Subcutaneous abdominal adipose tissue (tissue), 5 donors: Measurements from ENCODE around the gene UBR3.
A peak's percentile ranks its signal among the peaks of the same experiment; 100 is the strongest.
"Not testable (repeated sequence)": the region's sequence is repeated elsewhere in the genome, so short reads cannot be mapped to it uniquely, and the experiment has no call there.

Experiments
- H3K27ac ChIP-seq: one replicate; pipeline ENCODE4 v1.7.0; 2013; ENCODE audit warnings: low read depth, mild to moderate bottlenecking, inconsistent platforms, low read length, moderate library complexity
- H3K27me3 ChIP-seq, 5 donors: one replicate each; pipeline ENCODE4 v1.7.0; 2013; ENCODE audit warnings: low read length in 5 of 5, inconsistent platforms in 1 of 5; ENCODE audit not compliant: control insufficient read depth in 5 of 5, insufficient read depth in 4 of 5
- H3K36me3 ChIP-seq, 5 donors: one replicate each; pipeline ENCODE4 v1.7.0; 2013; ENCODE audit warnings: low read length in 5 of 5; ENCODE audit not compliant: control insufficient read depth in 5 of 5, insufficient read depth in 5 of 5
- H3K4me1 ChIP-seq, 5 donors: one replicate each; pipeline ENCODE4 v1.7.0; 2013; ENCODE audit warnings: low read length in 5 of 5, mild to moderate bottlenecking in 3 of 5, moderate library complexity in 1 of 5; ENCODE audit not compliant: control insufficient read depth in 5 of 5, insufficient read depth in 5 of 5
- H3K4me3 ChIP-seq, 5 donors: one replicate each; pipeline ENCODE4 v1.7.0; 2013; ENCODE audit warnings: low read length in 5 of 5, low read depth in 1 of 5
- H3K9ac ChIP-seq, 5 donors: one replicate each; pipeline ENCODE4 v1.7.0; 2013; ENCODE audit warnings: low read length in 5 of 5, mild to moderate bottlenecking in 4 of 5, moderate library complexity in 3 of 5
- H3K9me3 ChIP-seq, 5 donors: one replicate each; pipeline ENCODE4 v1.7.0; 2013; ENCODE audit warnings: low read length in 5 of 5; ENCODE audit not compliant: control insufficient read depth in 5 of 5
- donor health status: healthy.
- donor health status: healthy.
- donor health status: healthy.
- donor health status: healthy.
- donor health status: healthy.

The UBR3 gene

DNA sequence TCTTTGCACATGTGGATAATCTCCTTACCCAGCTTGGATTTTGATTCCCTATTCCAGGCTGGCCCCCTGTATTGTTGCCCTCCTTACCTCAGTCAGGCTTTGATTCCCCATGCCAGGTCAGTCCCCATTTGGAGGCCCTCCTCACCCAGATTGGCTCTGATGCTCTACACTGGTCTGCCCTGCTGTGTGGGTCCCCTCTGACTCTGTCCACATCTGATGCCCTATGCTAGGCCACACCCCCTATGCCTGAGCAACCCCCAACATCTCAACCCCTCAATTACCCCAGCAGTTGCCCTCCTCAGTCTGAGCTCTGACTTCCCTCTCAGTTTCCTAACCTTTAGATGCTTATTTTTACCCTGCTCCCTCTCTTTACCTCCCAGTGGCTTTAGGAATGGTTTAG is 89.4 kb downstream of the UBR3 start:
- Histone ChIP-seq H3K4me1 (no peaks in the 10 kb centered on the region), H3K27me3 (no peaks in the 10 kb centered on the region), H3K9ac (no peak overlapping the region), H3K4me3 (no peak overlapping the region), H3K9me3 (no peaks in the 10 kb centered on the region), H3K27ac (no peak overlapping the region), H3K36me3 (peaks cover 24 to 50% (median 28%) of the 10 kb centered on the region in 5 donors)

DNA sequence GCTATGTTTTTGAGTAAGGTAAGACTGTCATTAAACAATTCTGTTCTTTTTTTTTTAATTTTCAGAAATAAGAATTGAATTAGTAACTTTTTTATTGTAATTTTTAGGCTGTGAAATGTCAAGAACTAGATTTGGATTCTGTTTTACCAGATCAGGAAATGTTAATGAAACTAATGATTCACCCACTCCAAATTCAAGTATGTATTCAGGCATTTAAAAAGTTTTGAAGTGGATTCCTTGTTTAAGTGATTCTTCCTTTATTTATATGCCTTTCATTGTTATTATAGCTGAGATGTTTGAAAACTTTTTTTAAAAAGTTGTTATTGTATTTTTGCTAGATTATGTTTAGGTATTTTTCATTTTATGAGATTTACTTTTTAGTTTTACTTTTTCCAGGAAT is 96.7 kb downstream of the UBR3 start:
- Histone ChIP-seq H3K9me3 (no peaks in the 10 kb centered on the region), H3K27ac (no peak overlapping the region), H3K4me1 (no peaks in the 10 kb centered on the region), H3K36me3 (peaks cover 10 to 34% (median 27%) of the 10 kb centered on the region in 5 donors), H3K9ac (no peak overlapping the region), H3K4me3 (no peak overlapping the region), H3K27me3 (no peaks in the 10 kb centered on the region)

DNA sequence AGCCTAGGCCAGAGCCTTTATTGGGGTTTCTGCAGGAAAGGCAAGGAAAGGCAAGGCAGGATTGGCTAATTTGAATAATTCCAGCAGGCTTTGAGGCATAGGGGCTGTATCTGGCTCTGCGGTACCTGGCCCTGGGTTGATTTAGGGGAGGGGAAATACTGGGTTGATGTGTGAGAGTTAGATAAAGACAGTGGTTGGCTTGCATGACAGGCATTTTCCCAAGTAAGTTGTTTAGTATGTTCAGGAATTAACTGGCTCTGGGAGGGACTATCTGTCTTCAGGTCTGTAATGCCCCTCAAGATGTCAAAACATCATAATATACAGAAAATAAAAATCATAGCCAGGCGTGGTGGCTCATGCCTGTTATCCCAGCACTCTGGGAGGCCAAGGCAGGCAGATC is 98.7 kb downstream of the UBR3 start:
- H3K27me3 ChIP-seq = no peaks in the 10 kb centered on the region

DNA sequence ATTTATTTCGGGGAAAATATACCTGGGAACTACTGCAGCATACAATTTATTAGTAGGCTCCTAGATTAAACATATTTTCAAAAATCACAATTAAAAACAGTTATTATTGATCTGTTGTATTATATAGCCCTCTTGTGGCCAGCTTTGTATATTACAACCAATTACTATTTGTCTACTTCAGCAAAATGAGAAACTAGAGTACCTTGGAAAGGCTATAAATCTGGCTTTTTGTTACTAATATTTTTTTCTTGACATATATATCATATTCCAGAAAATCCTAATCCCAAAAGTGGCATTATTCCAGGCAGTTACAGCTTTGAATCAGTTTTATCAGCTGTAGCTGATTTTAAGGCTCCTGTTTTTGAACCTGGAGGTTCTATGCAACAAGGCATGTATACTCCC is 101.2 kb downstream of the UBR3 start:
- H3K4me1 ChIP-seq = no peaks in the 10 kb centered on the region
- no peak overlapping the region for H3K9ac ChIP-seq
- no peak overlapping the region for H3K4me3 ChIP-seq
- no peaks in the 10 kb centered on the region for H3K9me3 ChIP-seq
- H3K27me3 ChIP-seq = no peaks in the 10 kb centered on the region
- no peak overlapping the region for H3K27ac ChIP-seq
- H3K36me3 ChIP-seq = peaks cover 7 to 37% (median 23%) of the 10 kb centered on the region in 5 donors

More for the DNA sequence above, 98.7 kb downstream of the UBR3 start:
- H3K9ac ChIP-seq = no peak overlapping the region
- no peak overlapping the region for H3K4me3 ChIP-seq
- peaks cover 7 to 36% (median 24%) of the 10 kb centered on the region in 5 donors for H3K36me3 ChIP-seq
- no peaks in the 10 kb centered on the region for H3K9me3 ChIP-seq
- H3K27ac ChIP-seq = no peak overlapping the region
- H3K4me1 ChIP-seq = no peaks in the 10 kb centered on the region

DNA sequence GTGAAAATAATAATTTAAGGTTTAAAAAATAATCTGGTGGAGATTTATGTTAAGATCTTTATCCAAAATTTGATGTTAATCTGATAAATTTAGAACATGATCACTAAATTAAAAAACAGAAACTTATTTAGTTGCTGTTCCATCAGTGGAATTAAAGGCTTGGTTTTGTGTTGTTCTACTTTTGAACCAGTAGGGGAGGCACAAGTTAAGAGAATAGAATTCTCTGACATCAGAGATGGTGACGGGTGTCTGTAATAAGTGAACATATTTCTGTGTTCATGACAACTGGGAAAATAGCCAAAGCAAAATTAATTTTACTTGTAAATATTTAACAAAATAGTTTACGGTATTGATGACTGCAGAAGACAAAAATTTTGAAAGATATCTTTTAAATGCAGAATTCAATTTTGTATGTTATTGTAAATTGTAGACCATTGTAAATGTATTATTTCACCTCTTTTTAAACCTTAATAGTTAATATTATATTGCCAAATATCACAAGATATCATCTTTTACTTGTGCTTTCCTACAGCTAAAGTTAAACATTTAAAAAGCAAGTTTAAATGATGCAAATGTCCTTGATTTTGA is 106.0 kb downstream of the UBR3 start:
- H3K27me3 ChIP-seq = no peaks in the 10 kb centered on the region
- H3K9ac ChIP-seq = peak overlapping the region in 1 of 5 donors; percentile 20
- H3K27ac ChIP-seq = no peak overlapping the region
- no peaks in the 10 kb centered on the region for H3K9me3 ChIP-seq
- H3K36me3 ChIP-seq = peaks cover 3 to 17% (median 7%) of the 10 kb centered on the region in 5 donors
- no peak overlapping the region for H3K4me3 ChIP-seq
- no peaks in the 10 kb centered on the region for H3K4me1 ChIP-seq

DNA sequence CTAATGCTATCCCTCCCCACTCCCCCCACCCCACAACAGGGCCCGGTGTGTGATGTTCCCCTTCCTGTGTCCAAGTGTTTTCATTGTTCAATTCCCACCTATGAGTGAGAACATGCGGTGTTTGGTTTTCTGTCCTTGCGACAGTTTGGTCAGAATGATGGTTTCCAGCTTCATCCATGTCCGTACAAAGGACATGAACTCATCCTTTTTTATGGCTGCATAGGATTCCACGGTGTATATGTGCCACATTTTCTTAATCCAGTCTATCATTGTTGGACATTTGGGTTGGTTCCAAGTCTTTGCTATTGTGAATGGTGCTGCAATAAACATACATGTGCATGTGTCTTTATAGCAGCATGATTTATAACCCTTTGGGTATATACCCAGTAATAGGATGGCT is 109.4 kb downstream of the UBR3 start:
- H3K27ac ChIP-seq, H3K4me1 ChIP-seq, H3K27me3 ChIP-seq, H3K9me3 ChIP-seq, H3K4me3 ChIP-seq, H3K9ac ChIP-seq: not testable (repeated sequence)
- peaks cover 7 to 16% (median 10%) of the 10 kb centered on the region in 5 donors for H3K36me3 ChIP-seq

DNA sequence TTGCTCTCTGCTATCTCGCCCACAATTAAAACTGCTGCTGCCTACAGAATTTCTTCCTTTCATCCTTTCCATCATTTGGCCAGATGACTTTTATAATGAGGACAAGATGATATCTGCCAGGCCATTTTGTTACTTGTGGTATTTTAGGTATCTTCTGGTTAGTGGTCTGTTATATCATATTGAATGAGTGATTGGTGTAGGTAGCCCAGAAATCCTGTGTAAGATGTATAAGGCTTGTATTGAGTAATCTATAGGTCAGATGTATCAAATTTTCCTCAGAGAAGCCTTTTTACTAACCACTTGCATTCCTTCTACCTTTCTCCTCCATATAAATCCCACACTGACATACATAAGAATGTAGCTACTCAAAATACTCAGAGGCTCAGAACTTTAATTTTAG is 118.3 kb downstream of the UBR3 start:
- Histone ChIP-seq H3K9ac (no peak overlapping the region), H3K36me3 (peaks cover 33 to 54% (median 38%) of the 10 kb centered on the region in 5 donors), H3K27me3 (no peaks in the 10 kb centered on the region), H3K9me3 (no peaks in the 10 kb centered on the region), H3K4me1 (no peaks in the 10 kb centered on the region), H3K27ac (no peak overlapping the region), H3K4me3 (no peak overlapping the region)

DNA sequence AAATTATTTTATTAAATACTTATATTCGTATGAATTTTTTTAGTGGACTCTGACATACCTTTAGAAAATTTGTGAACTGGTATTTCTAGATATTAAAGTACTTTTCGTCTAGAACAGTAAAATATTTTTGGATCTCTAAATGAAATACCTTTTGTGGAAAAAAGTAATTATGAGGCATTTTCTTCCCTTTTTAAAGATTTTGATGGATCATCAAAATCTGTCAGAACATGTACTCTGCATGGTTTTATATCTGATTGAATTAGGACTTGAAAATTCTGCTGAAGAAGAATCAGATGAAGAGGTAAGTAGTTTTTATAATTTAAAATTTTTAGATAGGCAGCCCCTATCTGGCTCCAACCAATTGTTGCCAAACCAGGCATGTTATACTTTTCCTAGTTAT is 118.8 kb downstream of the UBR3 start:
- no peak overlapping the region for H3K4me3 ChIP-seq
- no peaks in the 10 kb centered on the region for H3K9me3 ChIP-seq
- no peaks in the 10 kb centered on the region for H3K4me1 ChIP-seq
- peaks cover 30 to 54% (median 34%) of the 10 kb centered on the region in 5 donors for H3K36me3 ChIP-seq
- H3K27ac ChIP-seq = no peak overlapping the region
- H3K27me3 ChIP-seq = no peaks in the 10 kb centered on the region
- no peak overlapping the region for H3K9ac ChIP-seq

DNA sequence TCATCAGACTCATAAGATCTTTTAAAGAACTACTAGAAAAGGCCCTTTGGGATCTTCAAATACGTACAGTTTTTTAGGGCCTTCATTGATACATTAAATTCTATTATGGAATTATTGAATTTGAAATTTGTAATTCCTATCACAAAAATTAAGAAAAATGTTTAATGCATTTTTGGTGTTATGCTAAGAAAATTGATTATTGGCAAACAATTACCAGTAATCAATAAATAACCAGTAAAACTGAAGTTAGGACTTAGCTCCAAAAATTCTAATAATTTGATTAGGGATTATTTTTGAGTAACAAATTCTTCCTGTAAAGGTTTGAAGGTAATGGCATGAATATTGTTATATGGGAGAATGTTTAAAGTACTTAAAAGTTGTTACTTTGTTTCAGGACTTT is 119.3 kb downstream of the UBR3 start:
- Histone ChIP-seq H3K27me3 (no peaks in the 10 kb centered on the region), H3K36me3 (peaks cover 29 to 56% (median 33%) of the 10 kb centered on the region in 5 donors), H3K9me3 (no peaks in the 10 kb centered on the region), H3K4me1 (no peaks in the 10 kb centered on the region), H3K9ac (no peak overlapping the region), H3K27ac (no peak overlapping the region), H3K4me3 (no peak overlapping the region)

DNA sequence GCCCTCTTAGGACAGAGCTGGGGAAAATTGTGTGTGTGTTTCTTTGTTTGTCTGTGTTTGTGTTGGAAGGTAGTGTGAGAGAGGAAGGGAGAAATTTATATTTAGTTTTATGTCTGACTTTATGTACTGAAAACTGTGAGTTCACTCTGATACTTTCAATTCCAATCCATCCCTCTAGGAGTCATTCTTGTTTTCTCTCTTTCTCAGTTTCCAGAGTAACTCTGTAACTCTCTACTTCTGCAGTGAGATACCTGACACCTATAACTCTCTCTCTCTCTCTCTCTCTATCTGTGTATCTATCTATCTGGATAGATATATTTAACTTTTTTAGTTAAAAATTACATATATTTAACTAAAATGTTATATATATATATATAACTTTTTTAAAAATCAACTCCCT is 128.7 kb downstream of the UBR3 start:
- Histone ChIP-seq H3K36me3 (peaks cover 12 to 34% (median 22%) of the 10 kb centered on the region in 5 donors), H3K9ac (no peak overlapping the region), H3K4me1 (no peaks in the 10 kb centered on the region), H3K27me3 (no peaks in the 10 kb centered on the region), H3K27ac (no peak overlapping the region), H3K4me3 (no peak overlapping the region), H3K9me3 (peaks cover 0 to 3% (median 0%) of the 10 kb centered on the region in 5 donors)
